Esophagus squamous epithelium (tissue), 5 donors: ENCODE data around the gene KRT12. TPM values are rescaled to one million over a fixed set of nuclear protein-coding genes. Genes with fewer than 3 reads are reported as not detected.

Experiments
- DNase-seq: peaks from one replicate; lab custom pipeline; 2025; lab: John Stamatoyannopoulos, UW
- H3K27ac ChIP-seq, 4 donors: fragments of 200-600 bp; sonication (generic); one replicate each; pipeline ENCODE4 v1.5.1; 2016 to 2019; ENCODE audit warnings: mild to moderate bottlenecking in 1 of 4
- H3K27me3 ChIP-seq, 4 donors: fragments of 200-600 bp; sonication (generic); 1 replicate in 3 of 4; 2 replicates in 1 of 4; pipeline versions ENCODE4 v1.5.1 to v1.6.0; 2017 to 2021; ENCODE audit warnings: antibody characterized with exemption in 1 of 4
- H3K36me3 ChIP-seq, 3 donors: fragments of 200-600 bp; sonication (generic); one replicate each; pipeline ENCODE4 v1.5.1; 2016 to 2019
- H3K4me1 ChIP-seq, 3 donors: fragments of 200-600 bp; sonication (generic); one replicate each; pipeline ENCODE4 v1.5.1; 2017 to 2019
- H3K4me3 ChIP-seq, 4 donors: fragments of 200-600 bp; sonication (generic); 1 replicate in 3 of 4; 2 replicates in 1 of 4; pipeline ENCODE4 v1.5.1; 2016 to 2019; ENCODE audit warnings: mild to moderate bottlenecking in 2 of 4, moderate library complexity in 1 of 4
- H3K9me3 ChIP-seq, 3 donors: fragments of 200-600 bp; sonication (generic); one replicate each; pipeline ENCODE4 v1.5.1; 2016 to 2019
- POLR2A ChIP-seq, 4 donors: fragments of 450-650 bp; IDR thresholded peaks; one replicate each; pipeline ENCODE4 v1.6.1; 2017; ENCODE audit warnings: antibody characterized with exemption in 4 of 4, mild to moderate bottlenecking in 4 of 4, moderate library complexity in 3 of 4
- WGBS, 2 donors: methylation state at CpG; one replicate each; pipeline ENCODE4 v1.1.5; 2018; 5-methylcytosine and 5-hydroxymethylcytosine counted together
- intact Hi-C: fragments of 100-400 bp; cut with DNase I; formaldehyde crosslinking; loops from one replicate; pipeline ENCODE4 v1.15.0; 2022
- total RNA-seq, 4 donors: library from RNA; depleted of rRNA; stranded (reverse); fragments of >200 nt; gene quantifications; one replicate each; pipeline ENCODE4 v1.1.0, GENCODE V29; 2016
- TF ChIP-seq, protein P1 (sequence below), 6 experiments: fragments of 450-650 bp in 4 of 6; fragments of 200-600 bp in 2 of 6; sonication (generic) in 2 of 6; IDR thresholded peaks; one replicate each; pipeline ENCODE4 v1.5.1; 2016 to 2019; ENCODE audit warnings: antibody characterized with exemption in 6 of 6, mild to moderate bottlenecking in 4 of 6, moderate library complexity in 4 of 6
- donor health status: DM: yes; HTN: yes; CAD: no.

The KRT12 gene
- total RNA-seq, 4 donors from 2014 or later, result not detected

DNA sequence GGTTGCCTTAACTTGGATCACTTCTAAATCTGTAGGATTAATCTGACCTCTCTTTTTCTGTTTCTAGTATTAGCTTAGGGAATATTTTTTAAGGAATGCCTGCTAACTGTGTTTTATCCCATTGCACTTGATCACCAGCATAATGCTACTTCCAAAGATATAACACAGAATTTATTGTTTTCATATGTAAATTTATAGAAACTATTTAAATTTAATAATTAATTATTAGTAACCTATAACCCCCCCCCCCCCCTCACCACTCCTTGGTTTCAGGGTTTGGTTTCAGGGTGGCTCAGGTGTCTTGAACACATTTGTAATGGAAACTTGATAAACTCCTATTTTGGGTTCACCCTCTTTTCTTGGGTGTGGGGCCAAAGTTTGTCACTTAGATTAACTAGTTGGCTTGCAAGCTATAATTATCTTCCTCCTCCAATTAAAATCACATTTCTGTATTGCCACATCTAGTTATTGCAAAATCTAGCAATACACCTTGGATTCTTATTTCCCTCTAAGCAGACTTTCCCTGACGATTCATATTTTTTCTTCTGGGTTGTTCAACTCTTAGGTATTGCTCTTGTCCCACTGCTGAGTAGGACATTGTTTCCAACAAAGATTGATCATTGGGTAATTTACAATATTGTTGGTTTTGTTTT, 18.3 kb downstream of the KRT12 start:
- intact Hi-C loops, result loop anchor here (5.0 kb wide), 1 partner anchor 114 kb away; no protein-coding TSS in a partner anchor
- TF ChIP-seq POLR2A (IDR thresholded peaks at IDR 0.05), result no peak
- TF ChIP-seq, protein P1, sequence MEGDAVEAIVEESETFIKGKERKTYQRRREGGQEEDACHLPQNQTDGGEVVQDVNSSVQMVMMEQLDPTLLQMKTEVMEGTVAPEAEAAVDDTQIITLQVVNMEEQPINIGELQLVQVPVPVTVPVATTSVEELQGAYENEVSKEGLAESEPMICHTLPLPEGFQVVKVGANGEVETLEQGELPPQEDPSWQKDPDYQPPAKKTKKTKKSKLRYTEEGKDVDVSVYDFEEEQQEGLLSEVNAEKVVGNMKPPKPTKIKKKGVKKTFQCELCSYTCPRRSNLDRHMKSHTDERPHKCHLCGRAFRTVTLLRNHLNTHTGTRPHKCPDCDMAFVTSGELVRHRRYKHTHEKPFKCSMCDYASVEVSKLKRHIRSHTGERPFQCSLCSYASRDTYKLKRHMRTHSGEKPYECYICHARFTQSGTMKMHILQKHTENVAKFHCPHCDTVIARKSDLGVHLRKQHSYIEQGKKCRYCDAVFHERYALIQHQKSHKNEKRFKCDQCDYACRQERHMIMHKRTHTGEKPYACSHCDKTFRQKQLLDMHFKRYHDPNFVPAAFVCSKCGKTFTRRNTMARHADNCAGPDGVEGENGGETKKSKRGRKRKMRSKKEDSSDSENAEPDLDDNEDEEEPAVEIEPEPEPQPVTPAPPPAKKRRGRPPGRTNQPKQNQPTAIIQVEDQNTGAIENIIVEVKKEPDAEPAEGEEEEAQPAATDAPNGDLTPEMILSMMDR (IDR thresholded peaks at IDR 0.05), result no peak
- Histone ChIP-seq H3K4me1 (peaks cover 0 to 16% (median 0%) of the 10 kb centered on the region in 3 donors), H3K9me3 (no peaks in the 10 kb centered on the region), H3K27ac (no peak overlapping the region), H3K27me3 (peaks cover 0 to 27% (median 0%) of the 10 kb centered on the region in 4 donors), H3K4me3 (no peak overlapping the region), H3K36me3 (no peaks in the 10 kb centered on the region)
- 52 to 63% methylated on average over 1 of the region's 1 CpG for WGBS, 2 donors
- DNase-seq, result no peak

DNA sequence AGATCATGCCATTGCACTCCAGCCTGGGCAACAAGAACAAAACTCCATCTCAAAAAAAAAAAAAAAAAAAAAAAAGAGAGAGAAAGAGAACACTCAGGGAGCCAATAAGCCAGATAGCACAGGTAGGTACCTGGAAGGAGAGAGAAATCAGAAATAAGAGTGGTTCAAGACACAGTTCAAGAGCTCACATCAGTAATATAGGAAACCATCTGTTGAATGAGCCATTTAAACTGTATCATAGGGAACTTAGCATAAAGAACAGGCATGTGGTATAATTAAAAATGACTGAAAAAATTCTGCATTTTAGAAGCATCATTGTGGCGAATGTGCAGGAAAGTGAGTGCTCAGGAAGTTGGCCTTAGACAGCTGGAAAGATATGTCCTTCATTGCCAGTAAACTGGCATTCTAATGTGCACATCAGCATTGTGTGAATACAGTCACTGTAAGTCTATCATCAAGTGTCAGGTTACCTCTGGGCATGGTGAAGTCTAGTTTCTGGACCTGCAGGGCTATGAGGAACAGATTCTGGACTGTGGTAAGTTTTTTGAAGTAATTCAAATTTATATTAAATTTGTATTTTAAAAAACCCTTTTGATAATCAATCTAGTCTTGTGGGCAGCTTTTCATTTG, 20.4 kb downstream of the KRT12 start:
- Histone ChIP-seq H3K36me3 (no peaks in the 10 kb centered on the region), H3K9me3 (no peaks in the 10 kb centered on the region), H3K4me1 (peaks cover 0 to 14% (median 0%) of the 10 kb centered on the region in 3 donors), H3K27me3 (peaks cover 0 to 45% (median 0%) of the 10 kb centered on the region in 4 donors), H3K27ac (no peak overlapping the region), H3K4me3 (no peak overlapping the region)
- WGBS, 2 donors, result 56 to 82% methylated on average over 1 of the region's 1 CpG
- TF ChIP-seq POLR2A (IDR thresholded peaks at IDR 0.05), result no peak
- TF ChIP-seq, protein P1 (IDR thresholded peaks at IDR 0.05), result no peak
- intact Hi-C loops, result loop anchor here (5.0 kb wide), 1 partner anchor 116 kb away; no protein-coding TSS in a partner anchor
- no peak for DNase-seq

DNA sequence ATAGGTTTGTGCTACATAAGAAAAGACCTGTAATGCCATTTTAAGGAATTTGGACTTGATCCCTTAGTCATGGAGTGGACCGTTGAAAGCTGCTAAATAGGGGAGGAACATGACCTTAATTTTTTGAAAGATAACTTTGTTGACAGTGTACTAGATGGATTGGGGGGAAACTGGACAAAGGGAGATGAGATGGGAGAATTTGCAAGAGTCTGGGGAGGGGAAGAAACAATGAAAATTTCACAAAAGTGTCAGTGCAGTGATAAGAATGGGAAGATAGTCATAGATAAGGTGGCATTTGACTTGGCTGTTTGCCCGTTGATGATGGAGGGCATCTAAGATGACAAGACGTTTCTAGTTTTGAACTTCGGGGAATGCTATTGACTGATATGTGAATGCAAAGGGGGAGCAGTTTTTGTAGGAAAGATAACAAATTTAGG, 22.3 kb downstream of the KRT12 start:
- no peak overlapping the region for H3K27ac ChIP-seq
- no peaks in the 10 kb centered on the region for H3K36me3 ChIP-seq
- no peak overlapping the region for H3K4me3 ChIP-seq
- H3K27me3 ChIP-seq, result peaks cover 0 to 47% (median 0%) of the 10 kb centered on the region in 4 donors
- TF ChIP-seq POLR2A (IDR thresholded peaks at IDR 0.05), result no peak
- TF ChIP-seq, protein P1 (IDR thresholded peaks at IDR 0.05), result no peak
- WGBS, 2 donors, result 56 to 75% methylated on average over 4 of the region's 4 CpGs
- DNase-seq, result no peak
- peaks cover 0 to 9% (median 0%) of the 10 kb centered on the region in 3 donors for H3K4me1 ChIP-seq
- H3K9me3 ChIP-seq, result no peaks in the 10 kb centered on the region
- intact Hi-C loops, result loop anchor here (5.0 kb wide), 1 partner anchor 118 kb away; no protein-coding TSS in a partner anchor

DNA sequence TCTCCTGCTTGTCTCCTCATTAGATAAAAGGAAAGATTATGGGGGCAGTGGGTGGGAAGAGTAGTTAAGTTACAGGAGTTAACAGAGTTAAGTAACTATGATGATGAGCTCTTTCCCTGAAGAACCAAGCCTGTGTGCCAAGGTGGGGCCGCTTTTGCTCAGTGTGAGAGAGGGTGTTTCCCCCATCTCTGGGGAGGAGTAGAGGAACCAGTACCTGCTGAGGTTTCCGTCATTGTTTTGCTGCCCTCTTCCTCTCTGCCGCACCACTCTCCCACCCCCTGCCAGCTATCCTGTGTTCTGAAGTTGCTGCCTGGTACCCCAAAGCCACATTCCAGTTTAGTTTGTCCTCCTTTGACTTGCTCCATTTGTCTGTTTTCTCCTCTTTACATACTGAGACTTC, 23.8 kb downstream of the KRT12 start:
- no peak overlapping the region for H3K4me3 ChIP-seq
- H3K9me3 ChIP-seq, result no peaks in the 10 kb centered on the region
- no peak for TF ChIP-seq POLR2A (IDR thresholded peaks at IDR 0.05)
- TF ChIP-seq, protein P1 (IDR thresholded peaks at IDR 0.05), result no peak
- no peak overlapping the region for H3K27ac ChIP-seq
- 69 to 73% methylated on average over 3 of the region's 3 CpGs for WGBS, 2 donors
- peaks cover 0 to 47% (median 0%) of the 10 kb centered on the region in 4 donors for H3K27me3 ChIP-seq
- intact Hi-C loops, result no loop called here
- no peaks in the 10 kb centered on the region for H3K36me3 ChIP-seq
- no peaks in the 10 kb centered on the region for H3K4me1 ChIP-seq
- no peak for DNase-seq

DNA sequence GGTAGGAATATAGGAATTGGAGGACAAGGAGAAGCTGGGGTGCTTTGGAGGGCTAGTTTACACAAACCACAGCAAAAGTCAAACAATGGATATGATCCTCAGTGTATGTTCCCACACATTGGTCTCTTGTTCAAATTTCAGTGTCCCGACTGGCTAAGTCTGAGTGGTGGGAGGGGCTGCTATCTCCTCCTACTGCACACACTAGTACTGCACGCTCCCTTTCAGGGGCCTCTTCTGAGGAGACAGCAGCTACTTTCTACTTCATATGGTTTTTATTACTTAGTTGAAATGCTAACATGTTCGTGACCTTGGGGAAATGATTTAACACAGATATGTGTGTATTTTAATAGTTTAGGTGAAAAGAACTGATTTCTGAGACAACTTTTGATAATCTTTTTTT, 25.8 kb downstream of the KRT12 start:
- TF ChIP-seq POLR2A (IDR thresholded peaks at IDR 0.05), result no peak
- TF ChIP-seq, protein P1 (IDR thresholded peaks at IDR 0.05), result no peak
- H3K27ac ChIP-seq, result no peak overlapping the region
- H3K4me1 ChIP-seq, result no peaks in the 10 kb centered on the region
- no peak for DNase-seq
- 77 to 88% methylated on average over 3 of the region's 3 CpGs for WGBS, 2 donors
- no peaks in the 10 kb centered on the region for H3K9me3 ChIP-seq
- H3K4me3 ChIP-seq, result no peak overlapping the region
- H3K36me3 ChIP-seq, result peaks cover 0 to 2% (median 0%) of the 10 kb centered on the region in 3 donors
- H3K27me3 ChIP-seq, result peaks cover 0 to 40% (median 0%) of the 10 kb centered on the region in 4 donors
- intact Hi-C loops, result no loop called here
